Ovary (tissue), 3 donors: Measurements from ENCODE around the gene COL23A1.

Source experiments
- CTCF ChIP-seq, 3 donors: fragments of 450-650 bp in 2 of 3; fragments of 200-600 bp in 1 of 3; IDR thresholded peaks; one replicate each; pipeline versions ENCODE4 v1.5.1 to v1.8.0; 2016 to 2022; ENCODE audit warnings: antibody characterized with exemption in 3 of 3, mild to moderate bottlenecking in 1 of 3
- EP300 ChIP-seq: sonication (generic); formaldehyde crosslinking; IDR thresholded peaks from one replicate; pipeline ENCODE4 v1.6.1; 2017; ENCODE audit warnings: antibody characterized with exemption
- POLR2A ChIP-seq: fragments of 450-650 bp; IDR thresholded peaks from one replicate; pipeline ENCODE4 v1.6.1; 2017; ENCODE audit warnings: antibody characterized with exemption, mild to moderate bottlenecking, moderate library complexity
- donor health status: DM: no; HTN: no; CAD: no.

DNA sequence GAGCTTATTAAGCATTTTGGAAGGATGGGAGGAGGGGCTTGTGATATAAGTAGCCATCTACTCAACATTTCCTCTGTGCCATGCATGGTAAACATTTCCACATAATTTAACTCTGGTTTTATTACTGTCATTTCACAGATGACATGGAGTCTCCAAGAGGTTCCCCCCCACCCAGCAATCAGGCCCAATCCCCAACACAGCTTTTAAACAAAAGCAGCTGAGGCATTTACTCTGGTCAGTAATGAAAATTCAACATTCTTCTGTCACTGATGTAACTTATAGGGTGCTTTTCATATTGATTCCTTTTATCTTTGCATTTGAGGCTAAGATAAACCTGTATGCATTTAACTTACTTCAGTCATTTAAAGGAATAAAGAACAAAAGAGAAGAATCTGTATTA lies 128.1 kb downstream of the COL23A1 start:
- TF ChIP-seq CTCF (IDR thresholded peaks at IDR 0.05) (no peak), EP300 (no peak), POLR2A (no peak)
